IPS-NIHi7 (cell line): Measurements from ENCODE around the gene PAFAH1B2.

ENCODE experiments used
- DNase-seq: peaks from one replicate; pipeline ENCODE4 v3.0.0; 2012; ENCODE audit warnings: mixed read lengths; ENCODE audit errors: extremely low spot score

Gene PAFAH1B2

DNA sequence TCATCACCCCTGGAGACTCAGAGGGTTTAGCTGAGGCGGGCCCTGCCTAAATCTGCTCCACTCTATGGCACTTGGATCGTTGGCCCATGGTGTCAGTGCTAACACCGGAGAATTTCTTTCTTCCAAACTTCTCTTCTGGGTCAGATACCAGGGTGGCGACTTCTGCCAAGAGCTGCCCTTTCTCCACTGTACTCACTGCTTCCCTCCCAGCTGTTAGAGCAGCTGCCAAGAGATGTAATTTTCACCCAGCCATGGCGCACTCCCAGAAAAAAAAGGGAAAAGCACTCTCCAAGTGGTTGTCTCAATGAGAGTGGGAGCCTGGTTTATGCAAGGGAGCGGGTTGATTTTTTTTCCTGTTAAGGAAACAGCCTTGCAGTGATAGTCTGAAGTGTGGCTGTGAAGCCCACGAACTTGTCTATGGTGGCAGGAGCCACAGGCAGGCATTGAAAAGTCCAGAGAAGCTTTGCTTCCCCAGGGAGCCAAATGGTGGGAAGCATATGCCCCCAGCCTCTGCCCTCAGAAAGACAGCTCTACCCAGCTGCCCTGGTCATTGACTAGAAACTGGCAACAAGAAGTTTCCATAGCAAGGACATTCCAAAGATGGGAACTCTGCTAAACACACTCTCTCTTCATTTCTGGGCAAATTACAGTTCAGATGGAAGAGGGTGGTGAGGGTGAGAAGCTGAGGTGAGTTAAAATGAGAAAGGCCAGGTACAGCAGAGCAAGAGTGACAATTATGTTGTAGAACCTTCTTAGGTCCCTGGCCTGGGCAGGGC lies 77.1 kb downstream of the PAFAH1B2 start:
- DNase-seq: no peak

DNA sequence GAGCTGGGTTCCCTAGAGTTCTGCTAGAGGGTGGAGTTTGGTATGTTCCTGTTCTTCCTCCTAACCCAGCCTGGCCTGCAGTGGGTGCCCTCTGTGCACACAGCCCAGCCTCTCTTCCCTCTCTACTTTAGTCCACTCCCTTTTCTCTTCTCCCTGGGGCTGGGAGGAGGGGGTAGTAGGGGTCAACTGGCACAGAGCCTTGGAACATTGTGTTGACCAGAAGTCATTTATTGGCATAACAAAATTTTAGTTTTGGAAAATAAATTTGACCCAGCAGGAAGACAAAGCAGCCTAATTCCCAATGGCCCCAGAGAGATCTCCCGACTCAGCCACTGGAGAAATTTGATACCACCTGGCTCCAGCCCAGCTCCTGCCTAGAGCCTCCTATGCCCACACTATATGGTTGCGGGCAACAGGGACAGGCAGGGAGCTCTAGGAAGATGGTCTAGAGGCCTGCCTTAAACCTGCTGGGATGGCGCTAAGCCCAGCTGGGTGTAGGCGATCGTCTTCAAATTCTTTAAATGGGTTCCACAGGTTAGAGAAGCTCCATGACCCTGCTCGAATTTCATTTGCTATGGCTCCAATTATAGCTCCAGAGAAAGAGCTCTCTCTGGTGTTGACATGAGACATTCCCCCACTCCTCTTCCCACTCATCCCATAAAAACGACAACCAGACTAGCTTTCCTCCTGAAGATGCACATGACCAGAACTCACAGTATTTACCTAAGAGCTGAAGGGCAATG lies 77.9 kb downstream of the PAFAH1B2 start:
- DNase-seq: no peak

DNA sequence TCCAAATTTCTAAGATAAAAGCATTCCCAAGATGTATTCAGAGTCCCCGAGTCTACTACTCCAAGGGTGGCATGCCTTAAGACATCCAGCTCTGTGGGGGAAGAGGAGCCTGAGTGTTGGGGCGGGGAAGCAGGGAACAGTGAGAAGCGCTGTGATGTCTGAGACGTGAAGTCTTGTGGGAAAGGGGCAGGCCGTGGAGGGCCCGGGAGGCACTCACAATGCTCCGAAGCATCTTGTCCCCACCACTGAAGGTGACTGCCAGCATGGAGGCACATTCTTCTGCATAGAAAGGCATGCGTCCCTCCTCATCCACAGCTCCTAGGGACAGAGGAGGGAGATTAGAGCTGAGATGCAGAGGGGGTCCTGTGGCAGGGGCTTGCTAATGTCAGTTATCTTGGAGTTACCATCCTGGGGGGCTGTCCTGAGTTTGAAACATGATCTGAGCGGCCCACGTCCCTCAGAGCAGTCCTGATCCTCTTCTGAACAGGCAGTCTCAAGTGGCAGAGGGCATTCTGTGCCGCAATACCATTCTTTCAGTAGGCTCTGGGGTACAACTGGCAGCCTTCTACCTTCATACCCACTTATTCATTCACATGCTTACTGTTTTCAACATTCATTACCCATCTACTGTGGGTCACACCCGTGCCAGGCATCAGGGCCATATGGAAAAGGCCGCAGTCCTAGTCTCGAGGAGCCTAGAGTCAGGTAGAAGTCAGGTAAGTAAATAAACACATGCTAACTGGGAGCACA lies 79.1 kb downstream of the PAFAH1B2 start:
- no peak for DNase-seq

DNA sequence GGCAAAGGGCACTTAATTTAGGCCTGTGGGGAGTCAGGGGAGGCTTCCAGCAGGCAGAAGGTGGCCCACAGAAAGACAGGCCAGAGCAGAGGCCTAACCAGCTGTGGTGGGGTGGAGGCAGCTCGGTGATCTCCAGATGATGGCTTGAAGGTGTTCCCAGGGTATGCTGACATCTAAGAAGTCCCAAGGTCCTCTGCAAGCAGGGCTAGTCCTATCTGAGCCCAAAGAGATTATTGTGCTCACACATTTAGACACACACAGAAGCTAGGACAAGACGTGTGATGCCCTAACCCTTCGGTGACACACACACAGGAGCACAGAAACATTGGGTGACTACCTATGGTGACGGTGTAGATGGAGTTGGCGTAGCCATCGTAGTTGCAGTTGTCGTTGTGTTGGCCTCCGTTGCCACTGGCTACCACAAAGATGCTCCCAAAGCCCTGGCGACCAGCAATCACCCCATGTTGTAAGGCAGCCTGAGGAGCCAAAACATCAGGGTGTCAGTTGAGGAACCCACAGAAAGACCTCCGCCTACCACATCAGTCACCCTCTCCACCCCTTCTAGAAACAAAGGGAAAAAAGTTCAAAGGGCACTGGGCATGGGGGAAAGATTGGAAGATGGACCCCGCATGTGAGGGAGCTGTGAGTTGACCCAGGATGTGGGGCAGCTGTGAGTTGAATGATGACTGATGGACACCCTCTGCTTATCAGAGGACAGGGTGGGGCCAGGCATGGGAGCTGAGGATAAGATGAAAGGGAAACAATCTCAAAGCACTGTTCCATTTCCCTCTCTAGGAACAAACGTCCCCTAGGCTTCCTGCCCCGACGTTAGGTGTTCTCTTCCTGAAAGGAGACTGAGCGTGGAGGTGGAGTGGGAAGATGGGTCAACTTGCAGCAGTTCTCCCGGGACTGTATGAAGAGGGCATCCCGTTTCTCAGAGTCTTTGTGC lies 79.9 kb downstream of the PAFAH1B2 start:
- no peak for DNase-seq

DNA sequence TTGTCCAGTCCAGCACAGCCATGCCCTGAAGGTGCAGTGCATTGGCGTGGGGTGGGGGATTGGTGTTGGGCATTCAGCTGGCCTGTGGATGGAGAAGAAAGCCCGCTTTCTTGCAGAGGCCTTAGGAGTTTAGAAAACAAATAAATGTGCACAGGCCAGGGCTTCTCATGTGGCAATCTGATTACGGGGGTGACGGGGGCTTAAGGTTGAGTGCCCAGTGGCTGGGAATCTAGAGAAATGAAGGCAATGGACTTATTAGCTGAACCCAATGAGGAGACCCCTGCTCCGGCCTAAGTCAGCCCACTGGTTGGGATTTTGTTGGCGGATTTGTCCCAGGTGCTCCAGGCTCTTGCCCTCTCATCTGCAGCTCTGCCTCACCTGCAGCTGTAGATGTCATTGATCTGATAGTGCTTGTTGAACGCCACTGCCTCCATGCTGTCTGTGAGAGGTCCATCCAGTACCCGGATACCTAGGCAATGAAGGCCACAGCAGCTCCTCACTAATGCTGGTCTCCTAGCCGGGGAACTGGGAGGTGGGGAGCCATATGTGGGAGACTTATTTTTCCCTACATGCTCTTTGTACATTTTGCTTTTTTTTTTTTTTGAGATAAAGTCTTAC lies 81.6 kb downstream of the PAFAH1B2 start:
- DNase-seq: no peak
